Stimulated activated naive CD4-positive, alpha-beta T cell (primary cell): Measurements from ENCODE around the gene ZIC4.

Experiments used
- DNase-seq, 6 experiments: peaks; one replicate each; lab custom pipeline; 2025; lab: John Stamatoyannopoulos, UW

Gene ZIC4

GRCh38 chr3:147370349-147370748 lies 36.0 kb downstream of the ZIC4 start:
- no peak for DNase-seq

DNA sequence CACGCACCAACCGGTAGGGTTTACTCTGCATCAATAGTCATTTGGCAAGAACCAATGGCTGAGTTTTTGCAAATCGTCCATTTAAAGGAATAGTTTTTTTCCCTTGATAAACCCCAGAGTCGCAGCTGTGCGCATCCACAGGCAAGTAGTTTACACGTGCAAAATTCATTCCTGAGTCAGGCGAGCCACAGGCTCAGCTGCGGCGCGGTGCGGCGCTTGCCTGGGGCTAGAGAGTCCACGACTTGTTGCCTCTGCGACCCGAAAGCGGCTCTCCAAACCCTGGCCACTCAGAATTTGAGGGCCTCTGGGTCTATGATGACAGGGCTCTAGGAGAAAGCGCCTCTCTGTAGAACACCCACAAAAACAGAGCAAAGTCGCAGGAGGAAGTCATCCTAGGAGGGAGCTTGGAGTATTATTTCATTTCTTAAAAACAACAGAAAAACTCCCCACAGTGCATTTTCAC lies 36.7 kb downstream of the ZIC4 start:
- no peak for DNase-seq

DNA sequence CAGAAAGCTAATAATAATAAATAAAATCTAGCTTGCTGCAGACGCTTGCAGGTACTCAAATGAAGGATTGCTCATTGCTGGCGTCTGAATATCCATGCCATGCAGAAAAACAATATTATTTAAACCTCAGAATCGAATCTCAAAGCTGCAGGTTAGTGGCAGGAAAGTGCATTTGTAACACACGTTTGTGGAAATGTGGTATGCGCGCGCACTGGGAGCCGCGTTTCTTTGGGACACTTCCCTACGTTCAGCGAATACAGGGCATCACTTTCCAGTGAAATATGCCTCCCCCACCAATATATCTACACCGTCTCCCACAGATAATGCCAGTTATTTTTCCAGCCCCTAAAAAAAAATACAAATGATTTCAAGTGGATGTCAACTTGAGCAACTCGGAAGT lies 37.1 kb downstream of the ZIC4 start:
- DNase-seq = no peak

- no peak for DNase-seq
Measured at GRCh38 chr3:147368561-147369221, 37.7 kb downstream of the ZIC4 start.

DNA sequence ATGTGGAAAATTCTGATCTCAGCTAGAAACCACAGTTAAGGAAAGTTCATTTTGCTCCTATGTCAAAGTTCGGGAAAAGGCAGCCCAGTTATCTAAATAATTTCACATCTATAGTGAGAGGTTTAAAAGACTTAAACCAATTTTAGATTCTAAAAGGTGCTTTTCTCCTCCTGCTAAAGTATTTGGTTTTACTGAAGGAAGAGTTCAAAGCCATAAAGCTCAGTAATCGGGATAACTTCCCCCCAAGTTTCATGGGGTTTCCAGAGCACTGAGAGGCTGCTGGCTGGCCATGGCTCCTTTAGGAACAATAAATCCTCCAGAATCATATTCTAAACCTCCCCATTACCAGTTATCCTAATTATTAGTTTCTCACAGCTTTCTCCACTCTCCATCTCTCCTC lies 38.2 kb downstream of the ZIC4 start:
- DNase-seq = no peak

DNA sequence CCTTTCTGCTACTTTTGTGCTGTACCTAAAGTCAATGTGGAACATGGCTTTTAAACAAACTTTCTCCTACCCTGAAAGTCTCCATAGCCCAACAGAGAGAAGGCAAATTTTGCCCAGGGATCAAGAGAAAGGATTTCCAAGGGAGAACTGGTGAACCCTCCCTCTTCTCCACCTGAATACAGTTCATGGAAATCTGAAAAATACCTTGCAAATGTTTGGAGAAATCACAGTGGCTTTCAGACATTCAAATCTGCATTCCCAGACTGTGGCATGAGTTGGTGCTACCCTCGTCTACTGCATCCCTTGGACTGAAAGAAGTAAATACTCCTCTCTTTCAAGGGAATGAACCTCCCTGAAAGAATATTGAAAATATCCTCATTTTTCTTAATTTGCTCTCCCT lies 38.7 kb downstream of the ZIC4 start:
- no peak for DNase-seq

GRCh38 chr3:147365196-147366115 lies 40.9 kb downstream of the ZIC4 start:
- no peak for DNase-seq

GRCh38 chr3:147364771-147365170 lies 41.6 kb downstream of the ZIC4 start:
- DNase-seq = no peak

- DNase-seq = no peak
Measured at GRCh38 chr3:147361454-147362420, 44.6 kb downstream of the ZIC4 start.

DNA sequence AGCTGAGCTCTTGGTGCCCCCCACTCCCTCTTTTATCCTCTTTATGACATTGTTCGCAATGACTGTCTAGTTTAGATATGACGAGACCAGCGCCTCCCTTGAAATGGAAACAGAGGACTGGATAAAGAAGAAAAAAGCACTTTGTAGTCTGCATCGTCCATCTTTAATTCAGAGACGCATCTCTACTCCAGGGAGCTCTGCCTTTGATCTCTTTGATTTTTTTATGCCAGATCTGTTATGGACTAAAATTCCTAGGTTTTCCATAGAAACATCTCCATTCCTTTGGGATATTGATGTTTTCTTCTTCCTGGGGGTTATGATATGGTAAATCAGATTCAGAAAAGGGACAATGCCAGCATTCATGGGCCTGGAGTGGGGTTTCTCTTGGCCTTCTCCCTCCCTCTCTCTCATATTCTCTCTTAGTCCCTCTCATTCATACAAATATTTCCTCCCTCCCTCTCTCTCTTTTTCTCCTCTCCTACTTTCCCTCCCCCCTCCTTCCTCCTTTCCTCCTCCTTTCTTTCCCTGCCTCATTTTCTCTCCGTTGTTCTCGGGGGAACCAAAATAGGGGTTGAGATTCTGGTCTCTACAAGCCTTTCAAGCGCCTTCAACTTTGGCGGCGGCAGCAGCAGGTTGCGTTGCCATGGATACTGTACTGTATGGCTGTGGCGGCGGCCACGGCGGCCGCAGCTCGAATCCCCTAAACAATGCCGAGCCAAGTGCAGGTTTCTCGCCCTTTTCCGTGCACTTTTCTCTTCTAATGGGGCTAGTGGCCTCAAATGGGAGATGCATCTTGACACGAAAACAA lies 45.5 kb downstream of the ZIC4 start:
- no peak for DNase-seq

DNA sequence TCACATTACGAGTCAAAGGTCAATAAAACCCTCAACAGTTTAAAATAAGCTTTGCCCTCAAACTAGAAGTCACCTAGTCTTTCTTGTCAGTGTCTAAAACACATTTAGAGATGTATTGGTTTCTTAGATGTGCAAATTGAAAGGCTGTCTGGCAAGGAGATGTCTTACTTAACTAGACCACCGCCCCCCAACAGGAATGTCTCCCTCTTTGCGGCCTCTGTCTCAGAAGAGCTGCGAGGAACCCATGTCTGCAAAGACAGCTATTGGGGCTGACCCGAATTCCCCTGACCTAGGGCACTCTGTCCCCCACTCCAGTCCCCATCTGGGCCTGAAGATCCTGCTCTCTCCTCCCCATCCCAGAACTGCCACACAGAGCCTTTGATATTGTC lies 46.3 kb downstream of the ZIC4 start:
- no peak for DNase-seq

DNA sequence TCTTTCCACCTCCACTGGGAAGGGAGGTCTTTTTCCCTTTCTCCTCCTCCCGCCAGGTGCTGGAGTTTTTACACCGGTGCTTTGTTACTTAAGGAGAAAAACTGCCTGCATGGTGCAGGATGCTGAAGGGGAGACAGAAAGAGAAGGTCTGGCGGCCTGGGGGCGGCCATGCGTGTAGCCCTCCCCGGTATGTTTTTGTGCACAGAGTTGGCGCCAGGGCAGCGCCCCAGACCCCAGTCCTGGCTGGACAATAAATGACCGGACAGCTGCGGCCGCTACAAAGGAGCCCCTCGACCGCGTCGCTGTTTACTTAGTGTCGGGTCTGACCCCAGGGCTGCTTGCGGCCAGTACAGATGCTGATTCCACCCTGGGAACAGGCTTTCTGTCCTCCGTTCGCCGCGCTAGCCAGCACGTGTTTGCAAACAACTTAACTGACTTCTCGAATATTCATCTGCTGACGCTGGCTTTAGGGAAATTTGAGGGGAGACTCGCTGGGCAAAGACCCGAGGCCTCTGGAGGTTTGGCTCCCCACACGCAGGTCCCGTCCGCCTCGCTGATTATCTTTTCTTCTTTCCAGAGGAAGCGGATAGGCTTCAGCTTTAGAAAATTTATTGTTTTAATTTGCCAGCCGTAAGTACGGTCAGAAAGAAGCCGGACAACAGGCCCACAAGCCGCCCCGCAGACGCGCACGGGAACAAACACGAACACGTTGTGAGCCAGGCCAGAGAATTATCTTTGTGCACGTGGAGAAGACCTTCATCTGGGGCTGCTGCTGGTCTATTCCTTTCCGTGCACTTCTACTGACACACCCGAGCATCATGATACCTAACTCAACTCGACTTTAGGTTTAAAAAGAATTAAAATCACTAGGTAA lies 46.9 kb downstream of the ZIC4 start:
- DNase-seq = no peak

DNA sequence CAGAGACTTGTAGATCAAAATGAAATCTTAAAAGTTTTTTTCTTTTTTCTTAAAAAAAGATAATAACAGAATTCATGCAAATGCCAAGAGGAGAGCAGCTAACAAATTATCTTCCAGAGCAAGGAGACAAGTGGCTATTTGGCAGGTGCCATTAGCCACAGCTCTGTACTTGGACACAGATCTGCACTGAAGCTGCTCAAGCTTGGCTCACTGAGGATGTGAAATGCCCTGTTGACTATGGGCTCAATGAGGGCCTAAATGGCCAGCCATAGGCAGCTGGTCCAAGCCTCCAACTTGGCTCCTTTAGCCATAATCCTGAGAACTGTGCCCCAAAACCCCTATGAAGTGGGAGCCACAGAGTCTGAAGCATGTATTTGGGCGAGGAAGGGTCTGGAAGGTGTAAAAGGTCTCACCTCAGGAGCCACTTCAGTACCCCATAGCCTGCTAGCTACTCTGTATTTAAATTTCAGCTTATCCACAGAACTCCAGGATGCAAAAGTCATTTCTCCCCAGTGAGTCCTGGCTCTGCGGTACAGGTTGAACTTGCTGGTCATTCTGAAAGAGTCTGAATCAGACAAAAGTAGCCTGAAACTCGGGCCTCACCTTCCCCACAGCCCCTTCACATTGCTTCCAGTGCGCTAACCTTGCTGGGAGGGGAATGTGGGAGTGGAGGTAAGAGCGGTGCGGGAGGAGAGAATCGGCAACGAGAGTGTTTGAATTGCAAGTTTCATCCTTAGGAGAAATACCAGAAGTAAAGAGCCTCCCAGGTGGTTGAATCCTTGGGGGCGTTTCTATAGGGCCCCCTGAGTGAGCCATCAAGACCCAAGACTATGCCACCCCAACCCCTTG lies 48.0 kb downstream of the ZIC4 start:
- no peak for DNase-seq

GRCh38 chr3:147356909-147357900 lies 49.1 kb downstream of the ZIC4 start:
- no peak for DNase-seq

- no peak for DNase-seq
Measured at GRCh38 chr3:147356145-147356908, 50.0 kb downstream of the ZIC4 start.

GRCh38 chr3:147355753-147356090 lies 50.6 kb downstream of the ZIC4 start:
- no peak for DNase-seq

DNA sequence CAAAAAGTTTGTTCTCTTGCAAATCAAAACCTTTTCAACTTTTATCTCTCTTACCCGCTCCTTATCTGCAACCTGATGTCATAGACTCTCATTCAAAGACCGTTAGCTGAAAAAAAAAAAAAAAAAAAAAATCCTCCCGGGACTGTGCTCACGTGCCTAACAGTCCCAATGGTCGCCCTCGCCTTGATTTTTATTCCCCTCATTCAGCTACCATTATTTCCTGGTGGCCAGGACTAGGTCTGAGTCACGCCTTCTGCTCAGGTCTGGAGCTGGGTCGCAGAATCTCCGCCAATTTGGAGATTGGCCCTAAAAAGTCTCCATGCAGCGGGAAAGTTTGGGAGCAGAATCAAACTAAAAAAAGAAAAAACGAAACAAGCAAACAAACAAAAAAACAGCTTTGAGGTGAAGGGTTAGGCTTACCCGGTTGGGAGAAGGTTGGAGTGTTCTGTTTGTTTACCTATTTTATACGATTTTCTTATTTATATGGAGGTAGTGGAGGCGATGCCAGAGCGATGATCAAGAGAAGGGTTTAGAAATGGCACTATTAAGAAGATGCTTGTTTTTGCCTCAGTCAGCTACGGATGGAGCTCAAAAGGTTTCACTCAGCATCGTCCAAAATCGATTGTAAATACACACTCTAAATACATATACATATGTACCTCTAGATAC lies 51.1 kb downstream of the ZIC4 start:
- no peak for DNase-seq
